DOHH2 (cell line): Measurements from ENCODE around the gene KLK7.

Experiments
- H3F3A ChIP-seq: fragments of 200-600 bp; sonication (generic), shearing (Covaris generic); 2 replicates; pipeline ENCODE4 v1.6.0; 2016; ENCODE audit warnings: antibody characterized with exemption, mild to moderate bottlenecking; ENCODE audit not compliant: control insufficient read depth, insufficient read depth
- H3K27ac ChIP-seq: fragments of 200-600 bp; sonication (generic); 2 replicates; pipeline ENCODE4 v1.5.1; 2014; ENCODE audit warnings: low read depth, mild to moderate bottlenecking, low read length, moderate library complexity
- H3K27me3 ChIP-seq: fragments of 200-600 bp; sonication (generic); 2 replicates; pipeline ENCODE4 v1.6.1; 2014; ENCODE audit warnings: mild to moderate bottlenecking, low read length, mixed read lengths; ENCODE audit not compliant: control insufficient read depth
- H3K36me3 ChIP-seq: fragments of 200-600 bp; sonication (generic); 2 replicates; pipeline ENCODE4 v1.6.1; 2014; ENCODE audit warnings: mild to moderate bottlenecking, low read length, moderate library complexity, mixed read lengths; ENCODE audit not compliant: control insufficient read depth
- H3K4me1 ChIP-seq: fragments of 200-600 bp; sonication (generic); 2 replicates; pipeline ENCODE4 v1.6.1; 2014; ENCODE audit warnings: mild to moderate bottlenecking, low read length, mixed read lengths; ENCODE audit not compliant: control insufficient read depth
- H3K4me2 ChIP-seq: fragments of 200-600 bp; sonication (generic); 2 replicates; pipeline ENCODE4 v1.6.0; 2014; ENCODE audit warnings: mild to moderate bottlenecking, low read length, moderate library complexity
- H3K4me3 ChIP-seq: fragments of 200-600 bp; sonication (generic); 2 replicates; pipeline ENCODE4 v1.5.1; 2014; ENCODE audit warnings: mild to moderate bottlenecking, low read length, mixed read lengths
- H3K79me2 ChIP-seq: fragments of 200-600 bp; sonication (generic); 2 replicates; pipeline ENCODE4 v1.6.1; 2014; ENCODE audit warnings: mild to moderate bottlenecking, low read length, mixed read lengths; ENCODE audit not compliant: control insufficient read depth
- H3K9me2 ChIP-seq: fragments of 200-600 bp; sonication (generic); replicated peaks from 2 replicates; pipeline ENCODE4 v1.6.1; 2014; ENCODE audit warnings: mild to moderate bottlenecking, low read length, mixed read lengths; ENCODE audit not compliant: control insufficient read depth
- H3K9me3 ChIP-seq: fragments of 200-600 bp; sonication (generic); 2 replicates; pipeline ENCODE4 v1.6.1; 2014; ENCODE audit warnings: antibody characterized with exemption, low read length, mixed read lengths; ENCODE audit not compliant: control insufficient read depth, insufficient read depth
- H4K20me1 ChIP-seq: fragments of 200-600 bp; sonication (generic); 2 replicates; pipeline ENCODE4 v1.6.0; 2014; ENCODE audit warnings: low read depth, mild to moderate bottlenecking, antibody characterized with exemption, low read length, moderate library complexity; ENCODE audit not compliant: control insufficient read depth, insufficient read depth
- CTCF ChIP-seq: fragments of 200-600 bp; sonication (generic); IDR thresholded peaks from one replicate; pipeline ENCODE4 v1.5.1; 2014; ENCODE audit warnings: antibody characterized with exemption, mild to moderate bottlenecking, low read depth, low read length; ENCODE audit not compliant: poor library complexity, severe bottlenecking
- EZH2phosphoT487 ChIP-seq: fragments of 200-600 bp; sonication (generic); IDR thresholded peaks from 2 replicates; pipeline ENCODE4 v1.6.1; 2017; ENCODE audit warnings: borderline replicate concordance, mild to moderate bottlenecking, antibody characterized with exemption, low read length, moderate library complexity, mixed read lengths

KLK7 gene

GRCh38 chr19:51007488-51007887 is 23.8 kb upstream of the KLK7 start:
- no peaks in the 10 kb centered on the region for H3K79me2 ChIP-seq
- H3K4me2 ChIP-seq: no peak overlapping the region
- no peaks in the 10 kb centered on the region for H3K9me3 ChIP-seq
- no peaks in the 10 kb centered on the region for H3F3A ChIP-seq
- no peak overlapping the region for H3K27ac ChIP-seq
- H3K27me3 ChIP-seq: no peaks in the 10 kb centered on the region
- TF ChIP-seq EZH2phosphoT487: no peak
- no peak for TF ChIP-seq CTCF
- H3K4me1 ChIP-seq: no peaks in the 10 kb centered on the region
- no peaks in the 10 kb centered on the region for H3K36me3 ChIP-seq
- no peaks in the 10 kb centered on the region for H3K9me2 ChIP-seq
- H3K4me3 ChIP-seq: no peak overlapping the region
- H4K20me1 ChIP-seq: no peaks in the 10 kb centered on the region

GRCh38 chr19:51006406-51006805 is 22.7 kb upstream of the KLK7 start:
- Histone ChIP-seq H3K36me3 (no peaks in the 10 kb centered on the region), H4K20me1 (no peaks in the 10 kb centered on the region), H3F3A (no peaks in the 10 kb centered on the region), H3K4me2 (no peak overlapping the region), H3K79me2 (no peaks in the 10 kb centered on the region), H3K4me3 (no peak overlapping the region), H3K9me2 (no peaks in the 10 kb centered on the region), H3K27ac (no peak overlapping the region), H3K27me3 (no peaks in the 10 kb centered on the region), H3K4me1 (no peaks in the 10 kb centered on the region), H3K9me3 (no peaks in the 10 kb centered on the region)
- TF ChIP-seq CTCF: no peak

DNA sequence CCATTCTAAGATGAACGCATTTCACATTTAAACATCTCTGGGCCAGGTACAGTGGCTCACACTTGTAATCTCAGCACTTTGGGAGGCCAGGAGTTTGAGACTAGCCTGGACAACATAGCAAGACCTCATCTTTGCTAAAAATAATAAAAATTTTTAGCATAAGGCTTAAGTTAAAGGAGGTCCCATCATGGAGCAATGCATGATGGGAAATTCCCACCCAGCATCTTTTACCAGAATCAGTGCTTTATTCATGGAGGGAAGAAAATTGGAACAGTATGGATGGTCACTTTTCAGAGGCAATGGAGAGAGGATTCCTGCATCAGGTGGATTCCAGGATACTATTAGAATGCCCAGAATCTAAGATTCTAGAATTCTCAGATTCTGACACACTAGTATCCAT is 21.5 kb upstream of the KLK7 start:
- no peaks in the 10 kb centered on the region for H3K36me3 ChIP-seq
- no peaks in the 10 kb centered on the region for H3F3A ChIP-seq
- no peak overlapping the region for H3K4me2 ChIP-seq
- H3K4me1 ChIP-seq: no peaks in the 10 kb centered on the region
- H4K20me1 ChIP-seq: no peaks in the 10 kb centered on the region
- no peaks in the 10 kb centered on the region for H3K9me2 ChIP-seq
- no peaks in the 10 kb centered on the region for H3K9me3 ChIP-seq
- H3K27ac ChIP-seq: no peak overlapping the region
- TF ChIP-seq EZH2phosphoT487 (no peak), CTCF (no peak)
- H3K27me3 ChIP-seq: no peaks in the 10 kb centered on the region
- H3K4me3 ChIP-seq: no peak overlapping the region
- no peaks in the 10 kb centered on the region for H3K79me2 ChIP-seq

- Histone ChIP-seq H3F3A (no peaks in the 10 kb centered on the region), H4K20me1 (no peaks in the 10 kb centered on the region), H3K79me2 (no peaks in the 10 kb centered on the region), H3K27ac (no peak overlapping the region), H3K36me3 (no peaks in the 10 kb centered on the region), H3K4me1 (no peaks in the 10 kb centered on the region), H3K4me2 (no peak overlapping the region), H3K27me3 (no peaks in the 10 kb centered on the region), H3K9me3 (no peaks in the 10 kb centered on the region), H3K9me2 (no peaks in the 10 kb centered on the region), H3K4me3 (no peak overlapping the region)
- TF ChIP-seq CTCF: no peak
- no peak for TF ChIP-seq EZH2phosphoT487
Measured at GRCh38 chr19:51003316-51003715, 19.6 kb upstream of the KLK7 start.
